SK-N-MC (cell line): ENCODE data around the gene NECAB2.

ENCODE experiments used
- EZH2 ChIP-seq: fragments of 200-600 bp; sonication (generic); IDR thresholded peaks from one replicate; pipeline ENCODE4 v1.6.1; 2017; ENCODE audit warnings: antibody characterized with exemption
- POLR2AphosphoS5 ChIP-seq: IDR thresholded peaks from 2 replicates; pipeline ENCODE4 v1.6.1; 2012; ENCODE audit warnings: mild to moderate bottlenecking, low read depth, low read length, borderline replicate concordance

DNA sequence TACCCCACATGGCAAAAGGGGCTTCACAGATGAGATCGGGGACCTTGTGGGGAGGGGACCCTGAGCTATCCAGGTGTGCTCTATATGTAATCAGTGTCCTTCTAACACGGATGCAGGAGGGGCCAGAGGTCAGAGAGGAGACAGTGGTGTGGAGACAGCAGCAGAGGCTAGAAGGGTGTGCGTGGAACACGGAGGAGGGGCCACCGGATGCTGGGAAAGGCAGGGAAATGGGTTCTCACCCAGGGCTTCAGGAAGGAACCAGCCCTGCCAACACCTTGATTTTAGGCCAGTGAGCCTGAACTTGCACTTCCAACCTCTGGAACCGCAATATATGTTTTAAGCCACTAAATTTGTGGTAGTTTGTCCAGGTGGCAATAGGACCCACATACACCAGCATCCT, 79.2 kb downstream of the NECAB2 start:
- TF ChIP-seq EZH2 (no peak), POLR2AphosphoS5 (no peak)
